Mesothelial cell of epicardium (in vitro differentiated cells): ENCODE data around the gene SLC4A3. TPM values are rescaled to one million over a fixed set of nuclear protein-coding genes. Genes with fewer than 3 reads are reported as not detected.

Experiments
- DNase-seq, 2 experiments: peaks; one replicate each; pipeline ENCODE4 v3.0.0; 2021; ENCODE audit warnings: low spot score in 2 of 2; ENCODE audit not compliant: unreplicated experiment in 2 of 2
- H3K27ac Mint-ChIP-seq: 2 replicates; pipeline ENCODE4 v1.8.0; 2021; ENCODE audit warnings: mixed read lengths
- H3K27me3 Mint-ChIP-seq: 2 replicates; pipeline ENCODE4 v1.8.0; 2021; ENCODE audit warnings: low read depth, mixed read lengths
- H3K36me3 Mint-ChIP-seq: 2 replicates; pipeline ENCODE4 v1.8.0; 2021; ENCODE audit warnings: mixed read lengths
- H3K4me1 Mint-ChIP-seq: 2 replicates; pipeline ENCODE4 v1.8.0; 2021; ENCODE audit warnings: mixed read lengths
- H3K4me3 Mint-ChIP-seq: 2 replicates; pipeline ENCODE4 v1.8.0; 2021; ENCODE audit warnings: mild to moderate bottlenecking, moderate library complexity, mixed read lengths
- H3K9me3 Mint-ChIP-seq: 2 replicates; pipeline ENCODE4 v1.8.0; 2021; ENCODE audit warnings: mixed read lengths
- CTCF ChIP-seq: fragments of 200-600 bp; sonication (generic); IDR thresholded peaks from one replicate; pipeline ENCODE4 v1.5.0; 2021; ENCODE audit warnings: antibody characterized with exemption; ENCODE audit not compliant: unreplicated experiment
- total RNA-seq: library from RNA; stranded (reverse); gene quantifications from 3 replicates; pipeline ENCODE4 v1.2.1, GENCODE V29; 2021

The SLC4A3 gene
- total RNA-seq: 23.6 to 25.7 TPM (median 25.7 TPM) in 3 replicates

GRCh38 chr2:219627103-219628100 lies at the start of gene SLC4A3:
TSS of gene SLC4A3 (plus strand) at chr2:219627630. CDS start at chr2:219627993, 363 bp downstream.
- no peak for TF ChIP-seq CTCF
- Mint-ChIP-seq H3K4me3 (peak within 1 kb of the TSS; percentile 77), H3K36me3 (peaks cover 3% of the 10 kb centered on the region), H3K9me3 (no peaks in the 10 kb centered on the region), H3K27ac (peak within 1 kb of the TSS; percentile 66), H3K27me3 (peaks cover 4% of the 10 kb centered on the region), H3K4me1 (peaks cover 10% of the 10 kb centered on the region)
- DNase-seq: peak in 1 of 2 experiments; percentile 67

- DNase-seq: no peak
- H3K4me1 Mint-ChIP-seq: peaks cover 25% of the 10 kb centered on the region
- no peak overlapping the region for H3K4me3 Mint-ChIP-seq
- H3K9me3 Mint-ChIP-seq: no peaks in the 10 kb centered on the region
- no peaks in the 10 kb centered on the region for H3K36me3 Mint-ChIP-seq
- H3K27ac Mint-ChIP-seq: no peak overlapping the region
- no peak for TF ChIP-seq CTCF
- no peaks in the 10 kb centered on the region for H3K27me3 Mint-ChIP-seq
Measured at GRCh38 chr2:219578811-219579613, 48.4 kb upstream of the SLC4A3 start.

GRCh38 chr2:219581346-219581745 lies 46.1 kb upstream of the SLC4A3 start:
- H3K27ac Mint-ChIP-seq: no peak overlapping the region
- H3K27me3 Mint-ChIP-seq: no peaks in the 10 kb centered on the region
- H3K9me3 Mint-ChIP-seq: no peaks in the 10 kb centered on the region
- TF ChIP-seq CTCF: no peak
- peaks cover 24% of the 10 kb centered on the region for H3K4me1 Mint-ChIP-seq
- no peak for DNase-seq
- no peaks in the 10 kb centered on the region for H3K36me3 Mint-ChIP-seq
- H3K4me3 Mint-ChIP-seq: no peak overlapping the region

- no peaks in the 10 kb centered on the region for H3K9me3 Mint-ChIP-seq
- no peak overlapping the region for H3K4me3 Mint-ChIP-seq
- no peaks in the 10 kb centered on the region for H3K36me3 Mint-ChIP-seq
Measured at GRCh38 chr2:219591091-219591490, 36.3 kb upstream of the SLC4A3 start.

GRCh38 chr2:219592736-219593135 lies 34.7 kb upstream of the SLC4A3 start:
- no peak for TF ChIP-seq CTCF
- Mint-ChIP-seq H3K27ac (peak overlapping the region; percentile 56), H3K27me3 (no peaks in the 10 kb centered on the region), H3K4me3 (no peak overlapping the region), H3K9me3 (no peaks in the 10 kb centered on the region), H3K4me1 (peaks cover 43% of the 10 kb centered on the region), H3K36me3 (no peaks in the 10 kb centered on the region)
- DNase-seq: no peak

More at GRCh38 chr2:219591091-219591490, 36.3 kb upstream of the SLC4A3 start:
- Mint-ChIP-seq H3K4me1 (peaks cover 34% of the 10 kb centered on the region), H3K27me3 (no peaks in the 10 kb centered on the region), H3K27ac (no peak overlapping the region)
- DNase-seq: no peak
- no peak for TF ChIP-seq CTCF
